HG03442 (cell line): Measurements from ENCODE around the gene ACTR1A.

Experiments used
- ATAC-seq: cut with Tn5 transposase; IDR thresholded peaks from one replicate; pipeline ENCODE4 v1.9.1; 2021; ENCODE audit warnings: mild to moderate bottlenecking, moderate library complexity; ENCODE audit not compliant: unreplicated experiment

Gene ACTR1A

GRCh38 chr10:102431452-102432124 is 70.9 kb downstream of the ACTR1A start:
- no peak for ATAC-seq

GRCh38 chr10:102429468-102429867 is 73.0 kb downstream of the ACTR1A start:
- ATAC-seq: no peak
